Measurements from ENCODE around the gene AKAIN1.

- no peak for TF ChIP-seq CTCF (IDR thresholded peaks at IDR 0.05; ENCODE audit: low read length)
- no peak for TF ChIP-seq EZH2 (optimal IDR thresholded peaks at IDR 0.05; ENCODE audit: low read depth, low read length)
- no peak for TF ChIP-seq EZH2phosphoT487 (IDR thresholded peaks at IDR 0.05; ENCODE audit: low read length)
Measured at GRCh38 chr18:5162111-5162510, 34.9 kb downstream of the AKAIN1 start.
